GM19099 (cell line): Measurements from ENCODE around the gene GABBR2.

ENCODE experiments used
- POLR2A ChIP-seq: IDR thresholded peaks from 3 replicates; pipeline ENCODE4 v1.6.1; 2011; ENCODE audit warnings: low read depth; ENCODE audit not compliant: insufficient read length; ENCODE audit errors: extremely low read depth

GABBR2 gene

DNA sequence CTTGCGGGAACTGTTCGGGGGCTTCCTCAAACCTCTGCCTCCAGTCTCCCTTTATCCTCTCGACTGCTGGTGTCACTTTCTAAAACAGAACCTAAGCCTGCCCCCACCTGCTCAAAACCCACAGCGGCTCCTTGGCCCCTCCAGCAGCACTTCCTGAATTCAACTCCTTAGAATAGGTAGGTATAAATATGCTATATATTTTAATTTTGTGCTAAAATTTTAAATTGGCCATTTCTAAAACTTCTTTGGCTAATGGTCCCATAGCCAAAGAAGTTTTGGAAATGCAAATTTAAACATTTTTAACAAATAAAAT, 381.5 kb downstream of the GABBR2 start:
- TF ChIP-seq POLR2A, result no peak

- TF ChIP-seq POLR2A, result no peak
Measured at GRCh38 chr9:98326459-98327248, 382.1 kb downstream of the GABBR2 start.

DNA sequence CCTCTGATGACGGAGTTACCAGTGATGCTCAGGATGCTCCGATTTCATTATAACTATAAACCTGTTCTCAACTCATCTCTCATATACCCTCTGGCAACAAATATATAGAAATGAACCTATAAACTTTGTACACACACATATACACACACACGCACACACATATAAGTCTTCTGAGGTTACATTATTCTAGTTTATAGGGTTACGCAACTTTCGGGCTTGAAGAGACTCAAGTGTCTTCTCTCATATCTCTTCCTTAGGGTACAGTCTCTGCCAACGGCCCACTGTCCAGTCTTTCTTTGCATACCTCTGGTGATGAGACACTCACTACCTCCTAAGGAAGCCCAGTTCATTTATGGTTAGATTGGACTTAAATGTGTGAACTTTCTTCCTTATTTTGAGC, 383.9 kb downstream of the GABBR2 start:
- TF ChIP-seq POLR2A, result no peak

DNA sequence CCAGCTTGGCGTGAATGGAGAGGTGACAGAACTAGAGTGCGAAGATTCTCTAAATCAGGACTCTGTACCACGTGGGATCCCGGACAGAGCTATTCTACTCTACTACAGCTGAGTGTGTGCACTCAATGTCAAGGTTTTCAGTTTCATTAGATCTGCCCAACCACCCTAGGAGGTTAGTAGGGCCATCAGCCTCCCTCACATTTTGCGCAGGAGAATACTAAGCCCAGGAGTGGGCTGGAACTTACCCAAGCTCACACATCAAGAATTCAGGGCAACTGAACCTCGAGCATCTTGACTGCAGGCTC, 385.0 kb downstream of the GABBR2 start:
- no peak for TF ChIP-seq POLR2A

GRCh38 chr9:98323051-98323830, 385.5 kb downstream of the GABBR2 start:
- no peak for TF ChIP-seq POLR2A

GRCh38 chr9:98321269-98321668, 387.5 kb downstream of the GABBR2 start:
- TF ChIP-seq POLR2A, result no peak

- TF ChIP-seq POLR2A, result no peak
Measured at GRCh38 chr9:98318834-98319478, 389.8 kb downstream of the GABBR2 start.

GRCh38 chr9:98318041-98318790, 390.5 kb downstream of the GABBR2 start:
- no peak for TF ChIP-seq POLR2A

DNA sequence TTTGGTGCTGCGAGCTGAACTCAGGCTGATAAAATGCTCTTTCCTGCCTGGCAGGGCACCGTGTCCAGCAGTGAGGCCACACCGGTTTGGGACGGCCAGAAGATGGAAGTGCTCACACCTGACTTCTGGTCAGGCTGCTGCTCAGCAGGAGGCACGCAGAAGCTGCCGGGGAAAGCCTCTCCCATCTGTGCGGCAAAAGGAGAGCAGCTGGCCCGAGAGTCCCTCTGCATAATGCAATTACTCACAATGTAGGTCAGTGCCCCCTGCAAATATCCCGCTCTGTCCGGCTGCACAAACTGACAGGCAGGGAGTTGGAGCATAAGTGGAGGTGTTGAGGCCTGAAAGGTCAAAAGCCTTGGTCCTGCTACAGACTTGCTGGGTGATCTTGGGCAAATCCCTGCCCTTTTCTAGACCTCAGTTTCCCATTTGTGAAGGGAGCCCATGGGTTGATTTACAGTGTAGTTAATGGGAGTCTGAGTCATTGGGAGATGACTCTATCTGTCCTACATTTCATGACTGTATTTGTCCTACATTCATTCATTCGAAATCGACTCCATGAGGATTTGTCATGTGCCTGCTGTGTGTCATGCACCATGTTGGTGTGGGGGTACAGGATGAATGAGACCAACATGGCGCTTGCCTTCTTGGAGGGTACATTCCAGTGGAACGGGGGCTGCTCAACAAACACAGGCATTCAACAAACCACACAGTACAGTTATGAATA, 391.4 kb downstream of the GABBR2 start:
- TF ChIP-seq POLR2A, result no peak

DNA sequence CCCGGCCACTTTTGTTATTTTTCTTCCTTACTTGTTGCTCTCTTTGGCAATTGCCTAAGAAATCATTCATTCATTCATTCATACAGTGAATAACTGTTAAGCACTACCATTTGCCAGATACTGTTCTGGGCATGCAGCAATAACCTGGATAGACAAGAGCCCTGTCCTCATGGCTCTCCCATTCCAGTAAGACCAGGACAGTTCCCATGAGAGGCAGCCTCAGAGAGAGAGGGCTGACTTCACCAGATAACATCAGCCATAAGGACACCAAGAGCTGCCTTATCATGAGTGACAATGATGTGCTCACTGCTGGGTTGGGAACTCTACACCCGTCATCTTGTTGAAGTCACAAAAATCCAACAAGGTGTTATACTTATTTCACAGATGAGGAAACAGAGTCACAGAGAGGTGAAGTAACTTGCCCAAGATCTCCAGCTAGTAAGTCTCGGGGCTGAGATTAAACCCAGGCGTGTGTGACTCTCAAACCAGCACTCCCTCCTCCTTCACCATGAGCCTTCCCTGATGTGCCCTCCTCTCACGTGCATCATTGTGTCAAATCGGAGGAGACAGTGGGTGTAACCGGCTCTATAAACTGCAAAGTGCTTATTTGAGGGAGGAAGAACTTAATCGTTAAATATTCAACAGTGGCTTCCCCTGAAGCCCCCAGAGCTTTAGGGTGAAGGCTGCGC, 392.1 kb downstream of the GABBR2 start:
- TF ChIP-seq POLR2A, result no peak

GRCh38 chr9:98315551-98316060, 393.1 kb downstream of the GABBR2 start:
- no peak for TF ChIP-seq POLR2A

DNA sequence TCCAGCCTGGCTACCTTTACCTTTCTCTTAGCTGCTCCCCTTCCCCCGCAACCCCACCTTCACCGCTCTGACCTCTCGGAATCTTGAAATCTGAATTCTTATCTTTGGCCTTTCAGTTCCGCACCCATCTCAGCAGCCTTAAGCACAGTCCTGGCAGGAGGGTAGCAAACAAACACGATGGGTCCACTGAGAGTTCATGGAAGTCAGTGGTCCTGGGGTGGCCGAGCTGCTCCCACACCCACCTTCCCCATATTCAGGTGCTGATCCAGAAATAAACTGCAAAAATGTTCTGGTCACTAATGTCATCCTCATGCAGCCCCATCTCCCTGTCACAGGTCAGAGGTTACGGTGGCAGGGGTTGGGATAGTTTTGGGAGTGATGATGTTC, 393.7 kb downstream of the GABBR2 start:
- TF ChIP-seq POLR2A, result no peak

DNA sequence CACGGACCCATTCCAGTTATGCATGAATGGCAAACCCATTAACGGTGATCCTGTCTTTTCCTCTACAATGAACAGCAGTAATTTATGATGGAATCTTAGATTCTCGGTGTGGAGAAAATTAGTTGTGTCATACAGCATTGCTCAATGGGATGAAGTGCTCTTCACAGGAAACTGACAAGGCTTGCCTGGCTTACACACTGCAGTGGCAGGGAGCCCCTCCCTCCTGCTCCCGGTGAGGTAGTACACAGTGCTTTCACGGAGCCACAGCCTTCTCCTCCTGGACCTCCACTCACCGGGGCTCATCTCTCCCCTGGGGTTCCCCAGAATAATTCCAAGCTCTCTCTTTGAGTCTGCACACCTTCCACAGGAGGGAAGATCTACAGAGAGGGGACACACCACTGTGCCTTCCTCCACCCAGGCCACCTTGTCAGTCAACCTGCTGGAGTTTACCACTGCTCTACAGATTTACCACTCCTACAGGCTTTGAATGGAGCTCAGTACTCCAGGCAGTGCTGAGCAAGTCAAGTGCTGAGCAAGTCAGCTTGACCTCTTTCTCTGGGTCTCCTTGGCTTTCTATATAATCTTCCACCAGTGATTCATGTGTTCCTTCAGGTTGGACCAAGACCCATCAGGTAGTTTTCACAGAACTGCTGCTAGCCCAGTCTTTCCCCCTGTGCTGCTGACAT, 394.2 kb downstream of the GABBR2 start:
- no peak for TF ChIP-seq POLR2A
